ENCODE results near the gene KCNIP3. TPM values are rescaled to one million over a fixed set of nuclear protein-coding genes. Genes with fewer than 3 reads are reported as not detected.

Gene KCNIP3
- total RNA-seq, 1 experiment from 2014 or later = 19.1 TPM

DNA sequence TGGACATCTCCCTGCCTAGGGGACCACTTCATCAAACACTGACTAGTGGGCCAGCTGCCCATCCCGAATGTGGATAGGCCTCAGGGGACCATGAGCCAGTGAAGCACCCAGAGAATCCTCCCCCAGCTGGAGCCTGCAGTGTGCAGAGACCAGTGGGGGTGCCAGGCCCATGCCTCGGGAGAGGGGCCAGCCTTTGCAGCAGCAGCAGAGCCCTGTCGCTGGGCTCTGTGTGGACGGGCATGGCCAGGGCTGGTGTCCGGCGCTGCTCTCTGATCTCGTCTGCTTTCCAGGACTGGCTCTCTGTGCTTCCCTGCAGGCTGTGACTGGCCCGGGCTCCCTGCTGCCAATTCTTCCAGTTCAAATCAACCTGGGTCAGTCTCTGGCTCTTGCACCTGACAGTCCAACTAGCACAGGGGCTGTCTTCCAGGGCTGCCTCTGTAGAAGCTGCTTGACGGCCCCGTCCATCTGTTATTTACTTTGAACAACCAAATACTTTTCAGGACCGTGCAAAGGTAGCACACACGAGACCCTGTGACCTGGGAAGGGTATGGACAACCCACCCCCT, 11.4 kb downstream of the KCNIP3 start:
- no peak for DNase-seq
- Histone ChIP-seq H3K4me2 (ENCODE audit: low read length) (no peak overlapping the region), H2AFZ (ENCODE audit: low read length) (no peak overlapping the region), H3F3A (ENCODE audit: low read length, unreplicated experiment) (no peaks in the 10 kb centered on the region), H3K79me2 (ENCODE audit: low read length) (no peaks in the 10 kb centered on the region), H3K9me3 (ENCODE audit: low read length) (no peaks in the 10 kb centered on the region), H4K20me1 (ENCODE audit: low read length) (no peaks in the 10 kb centered on the region), H3K9ac (ENCODE audit: low read length) (no peak overlapping the region), H3K4me3 (ENCODE audit: low read length) (no peak overlapping the region), H3K27ac (ENCODE audit: low read length) (no peak overlapping the region), H3K9me2 (replicated peaks; ENCODE audit: low read length) (no peaks in the 10 kb centered on the region), H3K27me3 (ENCODE audit: low read length) (no peaks in the 10 kb centered on the region), H3K4me1 (ENCODE audit: insufficient read depth, low read length) (peaks cover 28% of the 10 kb centered on the region), H3K36me3 (ENCODE audit: low read depth, low read length) (no peaks in the 10 kb centered on the region)
- intact Hi-C loops (cut with micrococcal nuclease) = no loop called here
- BruUV-seq (replicated peaks) = no TSS peak
- POLR2A ChIA-PET (ENCODE audit: unreplicated experiment) = no interaction called here
- no peak for TF ChIP-seq EZH2phosphoT487 (IDR thresholded peaks at IDR 0.05; ENCODE audit: borderline replicate concordance, low read length)
- no peak for TF ChIP-seq EZH2 (IDR thresholded peaks at IDR 0.05; ENCODE audit: low read length, unreplicated experiment)
- TF ChIP-seq, protein P1, sequence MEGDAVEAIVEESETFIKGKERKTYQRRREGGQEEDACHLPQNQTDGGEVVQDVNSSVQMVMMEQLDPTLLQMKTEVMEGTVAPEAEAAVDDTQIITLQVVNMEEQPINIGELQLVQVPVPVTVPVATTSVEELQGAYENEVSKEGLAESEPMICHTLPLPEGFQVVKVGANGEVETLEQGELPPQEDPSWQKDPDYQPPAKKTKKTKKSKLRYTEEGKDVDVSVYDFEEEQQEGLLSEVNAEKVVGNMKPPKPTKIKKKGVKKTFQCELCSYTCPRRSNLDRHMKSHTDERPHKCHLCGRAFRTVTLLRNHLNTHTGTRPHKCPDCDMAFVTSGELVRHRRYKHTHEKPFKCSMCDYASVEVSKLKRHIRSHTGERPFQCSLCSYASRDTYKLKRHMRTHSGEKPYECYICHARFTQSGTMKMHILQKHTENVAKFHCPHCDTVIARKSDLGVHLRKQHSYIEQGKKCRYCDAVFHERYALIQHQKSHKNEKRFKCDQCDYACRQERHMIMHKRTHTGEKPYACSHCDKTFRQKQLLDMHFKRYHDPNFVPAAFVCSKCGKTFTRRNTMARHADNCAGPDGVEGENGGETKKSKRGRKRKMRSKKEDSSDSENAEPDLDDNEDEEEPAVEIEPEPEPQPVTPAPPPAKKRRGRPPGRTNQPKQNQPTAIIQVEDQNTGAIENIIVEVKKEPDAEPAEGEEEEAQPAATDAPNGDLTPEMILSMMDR (conservative IDR thresholded peaks at IDR 0.05; ENCODE audit: low read depth, low read length) = no peak
- ATAC-seq = no peak
- CTCF ChIA-PET = no interaction called here

DNA sequence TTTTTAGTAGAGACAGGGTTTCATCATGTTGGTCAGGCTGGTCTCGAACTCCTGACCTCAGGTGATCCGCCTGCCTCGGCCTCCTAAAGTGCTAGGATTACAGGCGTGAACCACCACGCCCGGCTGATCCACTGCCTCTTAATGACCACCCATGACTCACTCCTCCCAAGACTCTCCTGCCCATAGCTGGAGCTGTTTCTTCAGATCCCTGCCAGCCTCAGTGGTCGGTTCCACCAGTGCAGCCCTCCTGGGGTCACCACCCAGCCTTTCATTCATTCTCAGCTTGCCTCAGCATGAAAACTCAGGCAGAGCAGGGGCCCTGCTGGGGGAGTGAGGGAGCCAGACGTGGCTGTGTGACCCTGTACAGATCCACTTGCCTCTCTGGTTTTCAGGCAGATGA, 12.5 kb downstream of the KCNIP3 start:
- Histone ChIP-seq H3K36me3 (ENCODE audit: low read depth, low read length) (no peaks in the 10 kb centered on the region), H3K4me1 (ENCODE audit: insufficient read depth, low read length) (peaks cover 39% of the 10 kb centered on the region), H3K9me3 (ENCODE audit: low read length) (no peaks in the 10 kb centered on the region), H3K9ac (ENCODE audit: low read length) (no peak overlapping the region), H3K4me2 (ENCODE audit: low read length) (no peak overlapping the region), H3F3A (ENCODE audit: low read length, unreplicated experiment) (no peaks in the 10 kb centered on the region), H3K27ac (ENCODE audit: low read length) (no peak overlapping the region), H3K27me3 (ENCODE audit: low read length) (no peaks in the 10 kb centered on the region), H3K4me3 (ENCODE audit: low read length) (no peak overlapping the region), H4K20me1 (ENCODE audit: low read length) (no peaks in the 10 kb centered on the region), H3K9me2 (replicated peaks; ENCODE audit: low read length) (no peaks in the 10 kb centered on the region), H2AFZ (ENCODE audit: low read length) (no peak overlapping the region), H3K79me2 (ENCODE audit: low read length) (no peaks in the 10 kb centered on the region)
- DNase-seq = no peak
- no peak for ATAC-seq
- ChIA-PET CTCF (no interaction called here), POLR2A (ENCODE audit: unreplicated experiment) (no interaction called here)
- BruUV-seq (replicated peaks) = no TSS peak
- intact Hi-C loops (cut with micrococcal nuclease) = no loop called here
- no peak for TF ChIP-seq EZH2phosphoT487 (IDR thresholded peaks at IDR 0.05; ENCODE audit: borderline replicate concordance, low read length)
- TF ChIP-seq, protein P1 (conservative IDR thresholded peaks at IDR 0.05; ENCODE audit: low read depth, low read length) = no peak
- no peak for TF ChIP-seq EZH2 (IDR thresholded peaks at IDR 0.05; ENCODE audit: low read length, unreplicated experiment)

DNA sequence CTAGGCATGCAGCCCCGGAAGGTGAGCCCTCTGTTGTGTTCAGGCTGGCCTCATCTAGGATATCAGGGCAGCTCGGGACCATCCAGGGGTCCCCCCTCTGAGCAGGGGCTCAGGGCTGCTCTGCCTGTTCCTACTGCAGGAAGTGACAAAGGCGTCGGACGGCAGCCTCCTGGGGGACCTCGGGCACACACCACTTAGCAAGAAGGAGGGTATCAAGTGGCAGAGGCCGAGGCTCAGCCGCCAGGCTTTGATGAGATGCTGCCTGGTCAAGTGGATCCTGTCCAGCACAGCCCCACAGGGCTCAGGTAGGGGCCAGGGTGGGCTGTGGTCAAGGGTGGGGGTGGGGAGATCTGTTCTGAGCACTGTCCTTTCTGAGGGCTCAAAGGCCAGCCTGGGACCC, 13.1 kb downstream of the KCNIP3 start:
- ATAC-seq (no peak), DNase-seq (no peak)
- Histone ChIP-seq H3K9ac (ENCODE audit: low read length) (no peak overlapping the region), H3K4me2 (ENCODE audit: low read length) (no peak overlapping the region), H3K4me3 (ENCODE audit: low read length) (no peak overlapping the region), H3K79me2 (ENCODE audit: low read length) (no peaks in the 10 kb centered on the region), H3K27me3 (ENCODE audit: low read length) (no peaks in the 10 kb centered on the region), H3F3A (ENCODE audit: low read length, unreplicated experiment) (no peaks in the 10 kb centered on the region), H3K27ac (ENCODE audit: low read length) (no peak overlapping the region), H3K4me1 (ENCODE audit: insufficient read depth, low read length) (peaks cover 39% of the 10 kb centered on the region), H3K9me2 (replicated peaks; ENCODE audit: low read length) (no peaks in the 10 kb centered on the region), H3K9me3 (ENCODE audit: low read length) (no peaks in the 10 kb centered on the region), H4K20me1 (ENCODE audit: low read length) (no peaks in the 10 kb centered on the region), H3K36me3 (ENCODE audit: low read depth, low read length) (no peaks in the 10 kb centered on the region), H2AFZ (ENCODE audit: low read length) (no peak overlapping the region)
- ChIA-PET CTCF (no interaction called here), POLR2A (ENCODE audit: unreplicated experiment) (no interaction called here)
- intact Hi-C loops (cut with micrococcal nuclease) = no loop called here
- BruUV-seq (replicated peaks) = no TSS peak
- TF ChIP-seq EZH2phosphoT487 (IDR thresholded peaks at IDR 0.05; ENCODE audit: borderline replicate concordance, low read length) (no peak), EZH2 (IDR thresholded peaks at IDR 0.05; ENCODE audit: low read length, unreplicated experiment) (no peak)
- TF ChIP-seq, protein P1 (conservative IDR thresholded peaks at IDR 0.05; ENCODE audit: low read depth, low read length) = no peak
